Endometrial microvascular endothelial cells (primary cell): Measurements from ENCODE around the gene CYB5R4. TPM values are rescaled to one million over a fixed set of nuclear protein-coding genes. Genes with fewer than 3 reads are reported as not detected.

Experiments used
- in situ Hi-C: cut with HindIII; loops from 2 replicates; pipeline ENCODE4 v1.10.0; 2017; ENCODE audit warnings: low sequenced_read_pairs, low pct_unique_long_range_greater_than_20kb; ENCODE audit errors: inconsistent ontology term
- total RNA-seq: library from RNA; depleted of rRNA; stranded (reverse); fragments of >200 nt; gene quantifications from one replicate; pipeline ENCODE4 v1.2.3, GENCODE V29; 2015; ENCODE audit errors: inconsistent ontology term

Gene CYB5R4
- total RNA-seq, 1 donor from 2014 or later: 12.9 TPM

DNA sequence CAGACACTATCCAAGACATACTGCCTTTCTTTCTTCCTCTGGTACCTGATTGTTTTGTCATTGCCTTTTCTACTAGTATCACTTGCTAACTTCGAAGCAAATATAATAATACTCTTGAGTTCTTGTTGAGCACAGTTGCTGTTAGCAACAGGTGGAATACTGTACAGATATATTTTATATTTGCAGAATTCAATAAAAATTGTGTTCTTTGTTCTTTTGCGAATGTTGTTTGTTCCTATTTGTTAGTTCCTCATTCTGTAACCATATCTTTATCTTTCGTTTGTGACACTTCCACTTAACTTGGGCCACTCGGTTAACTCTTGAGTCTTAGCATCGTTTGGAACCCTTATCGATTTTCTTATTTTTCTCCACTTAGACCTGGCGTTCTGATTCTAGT, 868 bp downstream of the CYB5R4 start:
- in situ Hi-C loops: no loop called here

DNA sequence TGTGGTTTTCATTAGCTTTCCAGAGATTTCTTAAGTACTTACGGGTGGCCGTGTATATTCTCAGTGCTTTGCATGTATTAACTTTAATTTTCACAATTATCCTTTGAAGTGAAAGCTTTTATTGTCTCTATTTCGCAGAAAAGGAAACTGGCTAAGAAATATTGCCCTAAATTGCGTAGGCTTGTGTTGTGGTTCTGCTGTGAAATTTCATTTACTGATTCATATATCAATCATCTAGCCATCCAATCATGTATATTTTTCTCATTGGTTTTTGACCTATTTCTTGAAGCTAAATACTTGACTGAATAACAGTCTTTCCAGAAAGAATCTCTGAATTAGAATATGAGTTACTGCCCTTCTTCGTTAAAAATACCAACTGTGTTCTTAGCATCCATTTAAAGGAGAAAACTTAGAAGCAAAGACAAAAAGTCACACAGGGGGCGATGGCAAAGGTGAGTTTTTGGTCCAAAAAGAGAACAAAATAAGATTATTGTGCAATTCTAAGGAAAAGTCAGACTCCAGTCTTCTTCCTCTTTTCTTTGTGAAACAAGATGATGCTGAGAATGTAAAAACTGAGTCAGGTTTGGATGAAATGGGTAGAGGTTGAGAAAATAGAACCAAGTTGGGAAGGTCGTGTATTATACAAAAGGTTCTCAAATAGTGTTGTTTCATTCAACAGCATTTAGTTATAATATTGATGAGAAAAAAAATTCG, 1.4 kb downstream of the CYB5R4 start:
- in situ Hi-C loops: no loop called here

DNA sequence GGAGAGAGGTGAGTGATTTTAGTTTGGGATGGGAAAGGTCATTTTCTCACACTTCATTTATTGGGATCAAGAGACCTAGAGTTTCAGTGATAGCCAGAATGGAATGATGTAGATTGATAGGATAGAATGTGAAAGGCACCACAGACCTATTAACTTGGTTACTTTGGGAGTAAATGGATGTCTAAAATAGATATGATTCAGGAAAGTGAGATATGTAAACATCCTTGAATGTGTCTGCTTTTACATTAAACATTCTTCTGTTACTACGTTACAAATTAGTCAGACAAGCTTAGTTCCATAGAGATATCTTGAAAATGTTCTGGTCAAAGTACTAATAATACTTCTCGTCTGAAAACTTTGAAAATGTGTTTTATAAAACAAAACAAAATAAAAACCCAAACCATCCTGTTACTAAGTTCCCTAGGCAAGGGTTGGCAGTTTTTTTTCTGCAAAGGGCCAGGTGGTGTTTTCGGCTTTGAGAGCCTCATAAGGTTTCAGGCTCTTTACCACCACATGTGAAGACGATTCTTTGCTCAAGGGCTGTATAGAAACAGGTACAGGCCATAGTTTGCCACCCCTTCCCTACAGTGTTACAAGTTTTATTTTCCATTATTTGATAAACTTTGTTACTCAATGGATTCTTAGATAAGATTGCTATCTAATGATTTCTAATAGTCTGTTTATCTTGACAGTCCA, 3.4 kb downstream of the CYB5R4 start:
- in situ Hi-C loops: no loop called here

DNA sequence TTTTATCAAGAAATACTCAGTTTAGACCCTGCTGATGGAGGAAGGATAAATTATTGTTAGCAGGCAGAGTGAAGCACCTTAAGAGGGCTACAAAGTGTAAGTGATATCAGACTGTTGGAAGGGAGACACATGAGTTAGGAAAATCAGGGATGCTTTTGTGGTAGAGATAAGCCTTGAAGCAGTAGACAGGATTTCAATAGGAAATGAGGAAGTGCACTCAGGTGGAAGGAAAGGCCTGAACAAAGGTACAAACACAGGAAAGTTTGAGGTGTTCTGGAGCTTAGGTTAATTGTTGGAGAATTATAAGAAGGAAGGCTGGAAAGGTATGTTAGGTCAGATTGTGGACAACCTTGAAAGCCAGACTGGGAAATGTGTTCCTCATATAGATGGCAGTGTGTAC, 7.6 kb downstream of the CYB5R4 start:
- in situ Hi-C loops: no loop called here

DNA sequence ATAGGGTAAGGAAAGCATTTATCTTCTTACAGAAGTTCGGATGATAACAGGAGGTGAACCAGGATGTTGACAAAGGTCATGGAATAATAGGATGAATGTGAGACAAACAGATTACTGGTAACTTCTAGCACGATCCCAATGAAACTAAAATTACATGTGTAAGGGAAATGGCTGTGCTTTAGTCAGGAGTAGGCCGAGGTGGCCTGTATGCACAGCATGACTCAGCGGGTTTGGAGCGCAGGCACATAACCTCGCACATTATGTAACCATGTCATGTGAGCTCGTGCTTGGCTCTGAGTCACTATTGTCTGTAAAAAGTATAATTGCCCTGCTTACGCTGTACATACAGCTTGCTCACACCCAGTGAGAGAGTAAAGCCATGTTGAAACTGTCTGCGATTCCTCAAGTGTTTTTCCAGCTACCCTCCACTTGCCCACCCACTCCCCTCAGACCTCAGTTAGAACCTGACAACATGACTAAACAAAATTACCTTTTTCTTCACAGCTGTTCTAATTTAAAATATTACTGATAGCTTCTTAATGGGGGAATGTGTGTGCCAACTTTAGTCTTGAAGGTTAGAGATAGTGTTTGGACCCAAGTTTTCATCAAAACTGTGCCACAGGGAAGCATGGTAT, 8.2 kb downstream of the CYB5R4 start:
- in situ Hi-C loops: no loop called here

DNA sequence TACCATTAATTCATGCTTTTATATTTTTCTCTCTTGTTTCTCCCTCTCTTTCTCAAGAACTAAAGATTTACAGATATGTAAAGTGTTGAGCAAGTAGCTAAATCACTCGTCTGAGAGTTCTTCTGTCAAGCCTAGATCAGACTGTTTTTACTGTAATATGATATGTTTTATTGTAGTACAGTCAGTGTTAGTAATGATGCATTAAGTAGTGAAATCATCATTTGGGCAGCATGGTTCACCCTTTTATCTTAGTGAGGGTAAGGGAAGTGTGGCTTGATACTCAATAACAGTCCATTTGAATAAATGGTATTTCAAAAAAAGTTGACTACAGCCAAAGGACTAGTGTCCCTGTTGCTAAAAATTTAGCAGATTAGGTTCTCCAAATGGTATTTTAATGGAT, 9.2 kb downstream of the CYB5R4 start:
- in situ Hi-C loops: no loop called here

DNA sequence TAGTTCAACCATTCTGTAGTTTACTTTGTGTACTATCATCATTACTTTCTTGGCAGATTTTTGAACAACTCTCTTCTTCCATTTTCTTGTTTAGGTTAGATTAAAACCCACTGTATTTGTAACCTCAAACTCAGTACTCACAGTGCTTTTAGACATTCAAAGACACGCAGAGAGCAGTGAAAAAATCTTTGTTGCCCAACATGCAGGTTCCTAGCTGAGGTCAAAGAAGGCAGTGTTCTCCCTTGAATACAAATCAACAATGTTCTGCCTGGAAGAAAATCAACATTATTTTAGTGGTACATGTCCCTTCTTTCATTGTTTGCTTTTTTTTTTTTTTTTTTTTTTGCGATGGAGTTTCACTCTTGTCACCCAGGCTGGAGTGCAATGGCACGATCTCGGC, 11.2 kb downstream of the CYB5R4 start:
- in situ Hi-C loops: no loop called here

DNA sequence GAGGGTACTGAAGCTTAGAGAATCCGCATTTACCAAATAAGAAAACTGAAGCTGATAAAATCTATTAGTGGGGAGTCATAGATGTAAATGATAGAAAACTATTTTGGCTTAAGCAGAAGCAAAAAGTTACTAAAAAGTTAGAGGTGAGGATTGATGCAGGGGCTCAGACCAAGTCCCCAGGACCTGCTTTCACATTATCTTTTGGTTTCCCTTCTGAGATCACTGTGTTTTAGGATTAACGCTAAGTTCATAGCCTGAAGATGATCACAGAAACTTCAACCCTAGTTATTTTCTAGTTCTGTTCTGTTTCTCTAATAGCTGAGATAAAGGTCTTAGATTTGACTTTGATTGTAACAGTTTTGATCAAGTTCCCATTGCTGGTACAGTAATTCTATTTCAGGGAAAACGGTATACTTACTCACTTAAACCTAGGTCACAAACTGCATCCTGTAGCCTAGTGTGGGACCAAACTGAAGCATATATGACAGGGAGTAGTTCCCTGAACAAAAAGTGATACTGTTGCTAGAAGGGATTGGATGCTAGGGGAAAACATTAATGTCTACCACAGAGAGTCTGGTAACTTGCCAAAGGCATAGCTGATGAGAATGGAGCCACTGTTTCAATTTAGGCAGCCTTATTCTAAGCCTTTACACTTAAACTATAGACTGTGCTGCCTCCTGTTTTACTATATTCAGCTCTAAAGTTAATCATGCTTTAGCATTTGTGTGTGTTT, 13.1 kb downstream of the CYB5R4 start:
- in situ Hi-C loops: no loop called here

DNA sequence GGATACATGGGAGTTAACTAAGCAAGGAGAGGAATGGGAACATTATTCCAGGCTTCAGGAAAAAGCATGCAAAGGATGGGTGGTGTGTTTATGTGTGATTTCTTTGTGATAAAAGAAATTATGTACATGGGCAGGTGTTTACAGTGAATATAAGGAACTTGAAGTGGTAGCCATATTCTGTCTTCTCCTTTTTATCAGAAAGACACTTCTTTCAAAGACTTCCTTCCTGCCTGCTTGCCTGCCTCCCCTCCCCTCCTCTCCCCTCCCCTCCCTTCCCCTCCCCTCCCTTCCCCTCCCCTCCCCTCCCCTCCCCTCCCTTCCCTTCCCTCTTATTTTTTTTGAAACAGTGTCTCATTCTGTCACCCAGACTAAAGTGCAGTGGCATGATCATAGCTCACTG, 14.4 kb downstream of the CYB5R4 start:
- in situ Hi-C loops: no loop called here

DNA sequence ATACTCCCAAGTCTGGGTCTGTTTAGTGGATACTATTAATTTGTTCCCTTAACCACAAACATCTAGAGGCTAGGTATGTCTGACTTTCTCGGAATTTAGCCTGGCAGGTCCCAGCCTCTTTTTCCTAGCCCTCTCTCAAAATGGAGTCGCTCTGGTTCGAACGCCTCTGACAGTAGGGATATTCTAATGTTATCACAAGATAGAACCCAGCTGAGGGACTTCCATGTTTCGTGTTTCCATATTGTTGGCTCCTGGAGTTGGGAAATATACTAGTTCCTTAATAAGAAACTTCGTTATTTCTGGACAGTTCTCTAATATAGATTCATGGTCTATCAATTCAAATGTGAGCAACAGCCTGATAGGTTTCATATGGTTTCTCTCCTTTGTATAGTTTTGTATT, 16.4 kb downstream of the CYB5R4 start:
- in situ Hi-C loops: no loop called here

DNA sequence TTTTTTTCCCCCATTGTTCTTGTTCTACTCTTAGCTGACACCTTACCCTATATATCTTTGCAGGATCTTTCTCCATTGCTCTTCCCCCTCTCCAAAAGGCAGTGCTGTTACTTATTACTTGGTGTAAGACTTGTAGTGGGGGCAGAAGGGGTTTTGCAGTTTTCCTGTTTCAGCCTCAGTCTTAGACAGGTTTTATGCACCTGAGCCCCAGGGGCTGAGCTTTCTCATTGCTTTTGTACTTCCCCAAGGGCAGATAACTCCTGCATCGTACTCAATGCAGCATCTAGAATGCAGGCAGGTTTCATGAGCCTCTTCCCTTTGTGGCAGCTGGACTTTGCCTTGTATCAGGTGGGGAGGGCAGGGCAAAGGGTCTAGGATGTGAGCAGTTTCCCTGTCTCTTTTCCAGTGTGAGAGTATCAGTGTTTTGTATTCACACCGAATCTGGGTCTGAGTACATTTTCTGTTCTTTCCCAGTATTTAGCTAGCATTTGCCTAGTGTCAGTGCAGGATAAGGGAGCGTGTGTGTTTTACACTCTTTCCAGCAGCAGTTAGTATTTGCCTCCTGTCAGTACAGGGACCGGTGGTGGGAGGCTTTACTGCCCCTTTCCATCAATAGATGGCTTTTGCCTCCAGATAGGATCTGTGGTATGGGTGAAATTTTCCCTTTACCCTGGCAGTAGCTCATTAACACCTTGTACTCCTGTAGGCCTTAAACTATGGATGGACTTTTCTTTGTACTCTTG, 19.6 kb downstream of the CYB5R4 start:
- in situ Hi-C loops: no loop called here

DNA sequence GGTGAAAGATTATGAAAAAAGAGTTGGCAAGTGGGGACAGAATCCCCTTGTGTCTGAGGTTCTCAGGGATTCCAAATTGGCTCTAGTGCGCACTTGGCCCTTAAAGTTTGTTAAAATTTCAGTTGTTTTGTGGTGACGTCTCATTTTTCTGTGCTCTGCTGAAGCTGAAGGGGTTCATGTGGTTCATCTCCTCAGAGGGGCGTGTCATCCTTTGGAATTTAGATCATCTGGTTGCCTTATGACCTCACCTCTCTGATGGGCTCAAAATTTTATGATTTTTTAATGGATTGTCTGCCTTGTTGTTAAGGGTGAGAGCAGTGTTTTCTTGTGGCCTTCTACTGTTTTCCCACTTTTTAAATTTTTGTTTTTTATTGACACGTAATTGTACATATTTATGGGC, 20.3 kb downstream of the CYB5R4 start:
- in situ Hi-C loops: no loop called here

DNA sequence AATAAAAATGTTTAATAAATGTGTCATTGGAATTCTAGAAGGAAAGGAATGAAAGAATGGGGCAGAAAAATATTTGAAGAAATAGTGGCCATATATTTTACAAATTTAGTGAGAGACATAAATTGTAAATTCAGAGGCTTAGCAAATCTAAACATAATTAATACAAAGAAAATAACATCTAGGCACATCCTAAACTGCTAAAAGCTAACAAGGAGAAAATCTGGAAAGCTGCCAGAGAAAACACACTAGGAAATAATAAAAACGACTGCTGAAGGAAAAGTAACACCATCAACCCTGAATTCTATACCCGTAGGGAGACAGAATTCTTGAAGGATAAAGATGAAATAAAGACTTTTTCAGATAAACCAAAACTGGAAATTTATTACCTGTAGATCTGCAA, 23.8 kb downstream of the CYB5R4 start:
- in situ Hi-C loops: no loop called here

DNA sequence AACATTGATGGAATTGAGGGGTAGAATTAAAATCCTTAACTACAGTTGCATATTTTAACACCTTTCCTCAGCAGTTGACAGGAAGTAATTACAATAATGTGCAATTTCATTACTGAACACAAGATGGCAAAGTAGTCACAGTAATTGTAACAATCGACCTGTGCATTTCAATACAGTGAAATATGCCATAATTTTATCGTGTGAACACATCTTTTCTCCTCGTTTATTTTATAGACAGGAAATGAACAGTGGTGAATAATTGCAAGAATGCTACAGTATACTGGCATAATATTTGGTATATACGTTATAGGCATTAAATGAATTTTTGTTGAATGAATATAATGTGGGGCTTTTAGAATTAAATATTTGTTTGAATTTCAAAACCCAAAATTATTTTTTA, 25.0 kb downstream of the CYB5R4 start:
- in situ Hi-C loops: no loop called here

DNA sequence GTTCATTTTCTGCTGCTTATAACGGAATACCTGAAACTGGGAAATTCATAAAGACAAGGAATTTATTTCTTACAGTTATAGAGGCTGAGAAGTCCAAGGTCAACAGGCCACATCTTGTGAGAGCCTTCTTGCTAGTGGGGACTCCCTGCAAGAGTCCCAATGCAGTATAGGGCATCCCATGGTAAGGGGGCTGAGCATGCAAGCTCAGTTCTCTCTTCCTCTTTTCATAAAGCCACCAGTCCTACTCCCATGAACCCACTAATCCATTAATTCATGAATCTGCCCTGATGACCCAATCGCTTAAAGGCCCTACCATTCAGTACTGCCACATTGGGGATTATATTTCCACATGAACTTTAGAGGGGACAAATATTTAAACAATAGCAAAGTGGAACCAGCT, 26.5 kb downstream of the CYB5R4 start:
- in situ Hi-C loops: no loop called here

DNA sequence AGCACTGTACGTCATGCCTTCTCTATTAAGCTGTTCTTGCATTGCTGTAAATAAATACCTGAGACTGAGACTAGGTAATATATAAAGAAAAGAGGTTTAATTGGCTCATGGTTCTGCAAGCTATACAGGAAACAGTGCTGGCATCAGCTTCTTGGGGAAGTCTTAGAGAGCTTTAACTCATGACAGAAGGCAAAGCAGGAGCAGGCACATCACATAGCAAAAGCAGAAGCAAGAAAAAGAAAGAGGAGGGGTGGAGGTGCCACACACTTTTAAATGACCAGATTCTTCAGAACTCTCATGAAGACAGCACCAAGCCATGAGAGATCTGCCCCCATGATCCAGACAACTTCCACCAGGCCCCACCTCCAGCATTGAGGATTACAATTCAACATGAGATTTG, 30.1 kb downstream of the CYB5R4 start:
- in situ Hi-C loops: no loop called here

DNA sequence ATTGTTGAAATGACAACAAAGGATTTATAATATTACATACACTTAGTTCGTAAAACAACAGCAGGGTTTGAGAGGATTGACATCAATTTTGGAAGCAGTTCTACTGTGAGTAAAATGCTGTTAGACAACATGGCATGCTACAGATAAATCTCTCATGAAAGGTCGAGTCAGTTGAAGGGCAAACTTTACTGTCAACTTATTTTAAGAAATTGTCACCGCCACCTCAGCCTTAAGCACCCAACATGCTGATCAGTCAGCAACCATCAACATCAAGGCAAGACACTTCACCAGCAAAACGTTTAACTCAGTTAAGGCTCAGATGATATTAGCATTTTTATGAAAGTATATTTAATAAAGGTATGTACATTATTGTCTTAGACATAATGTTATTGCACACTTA, 31.0 kb downstream of the CYB5R4 start:
- in situ Hi-C loops: no loop called here

DNA sequence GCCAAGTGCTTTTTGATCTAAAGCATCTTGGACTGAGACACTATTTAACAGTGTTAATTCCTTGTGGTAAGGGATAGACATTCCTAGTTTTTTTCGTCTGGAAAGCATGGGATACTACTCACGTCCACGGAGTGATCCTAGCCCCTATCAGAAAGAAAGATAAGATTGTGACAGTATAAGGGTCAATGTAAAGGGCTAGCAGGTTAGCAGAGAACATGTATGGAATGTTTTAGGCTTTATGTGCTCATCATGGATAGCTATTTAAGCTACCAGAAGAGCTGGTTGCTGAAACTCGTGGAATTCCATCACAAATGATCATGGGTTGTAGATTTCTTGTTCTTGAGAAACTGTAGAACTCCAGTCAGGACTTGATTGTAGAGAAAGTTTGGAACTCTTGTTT, 32.1 kb downstream of the CYB5R4 start:
- in situ Hi-C loops: no loop called here

DNA sequence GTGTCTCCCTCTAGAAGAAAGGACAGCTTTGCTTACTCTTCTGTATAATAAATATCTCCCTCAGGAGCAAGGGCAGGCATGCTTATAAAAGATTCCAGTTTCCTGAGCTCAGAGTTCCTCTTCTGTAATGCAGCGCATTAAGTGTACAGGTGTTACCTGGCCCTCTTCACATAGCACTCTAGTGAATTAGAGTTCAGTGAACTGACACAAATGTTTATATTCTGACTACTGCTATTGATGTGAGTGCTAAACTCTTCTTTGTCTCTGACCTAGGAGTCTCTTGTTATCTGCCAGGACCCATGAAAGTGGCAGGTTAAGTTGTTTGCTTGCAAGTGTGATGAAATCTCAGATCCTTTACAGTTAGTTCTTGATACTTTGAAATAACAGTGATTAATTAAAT, 33.5 kb downstream of the CYB5R4 start:
- in situ Hi-C loops: no loop called here
